ENCODE results near the gene CKAP5. TPM values are rescaled to one million over a fixed set of nuclear protein-coding genes. Genes with fewer than 3 reads are reported as not detected.
A peak's percentile ranks its signal among the peaks of the same experiment; 100 is the strongest.

CKAP5 gene
- total RNA-seq, 1 experiment from 2014 or later, result 572 TPM

DNA sequence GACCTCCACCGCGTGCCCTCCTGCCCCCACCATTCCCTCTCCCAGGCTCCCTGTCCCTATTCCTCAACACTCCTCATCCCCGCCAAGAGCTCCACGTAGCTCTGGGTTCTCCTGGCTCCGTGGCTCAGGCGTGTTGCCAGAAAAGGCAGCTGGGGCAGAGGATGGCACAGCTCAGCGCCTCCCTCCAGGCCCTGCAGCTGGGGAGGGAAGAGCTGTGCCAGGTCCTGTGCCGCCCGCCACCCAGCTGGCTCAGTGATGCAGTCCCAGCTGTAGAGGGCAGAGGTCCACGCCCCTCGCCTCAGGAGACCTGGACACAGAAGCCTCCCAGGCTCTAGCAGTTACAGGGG, 149.9 kb downstream of the CKAP5 start:
- no peaks in the 10 kb centered on the region for H3K9me3 ChIP-seq (ENCODE audit: low read depth, low read length, poor library complexity, severe bottlenecking)
- H3K36me3 ChIP-seq (ENCODE audit: insufficient read depth, low read length, poor library complexity, severe bottlenecking), result peaks cover 26% of the 10 kb centered on the region
- BruUV-seq (replicated peaks), result no TSS peak
- H3K27ac ChIP-seq (ENCODE audit: low read depth, low read length, poor library complexity, severe bottlenecking), result no peak overlapping the region
- H3K27me3 ChIP-seq (replicated peaks; ENCODE audit: insufficient read depth, low read depth, low read length, poor library complexity), result no peaks in the 10 kb centered on the region
- ChIA-PET CTCF (no interaction called here), POLR2A (ENCODE audit: low non-redundant PET) (no interaction called here)
- intact Hi-C loops (cut with micrococcal nuclease; ENCODE audit: unreplicated experiment), result no loop called here
- no peaks in the 10 kb centered on the region for H3K4me1 ChIP-seq (ENCODE audit: insufficient read depth, low read length, poor library complexity, severe bottlenecking)
- no peak for TF ChIP-seq EZH2 (IDR thresholded peaks at IDR 0.05; ENCODE audit: borderline replicate concordance, low read depth, low read length, poor library complexity, severe bottlenecking)
- TF ChIP-seq, protein P1, sequence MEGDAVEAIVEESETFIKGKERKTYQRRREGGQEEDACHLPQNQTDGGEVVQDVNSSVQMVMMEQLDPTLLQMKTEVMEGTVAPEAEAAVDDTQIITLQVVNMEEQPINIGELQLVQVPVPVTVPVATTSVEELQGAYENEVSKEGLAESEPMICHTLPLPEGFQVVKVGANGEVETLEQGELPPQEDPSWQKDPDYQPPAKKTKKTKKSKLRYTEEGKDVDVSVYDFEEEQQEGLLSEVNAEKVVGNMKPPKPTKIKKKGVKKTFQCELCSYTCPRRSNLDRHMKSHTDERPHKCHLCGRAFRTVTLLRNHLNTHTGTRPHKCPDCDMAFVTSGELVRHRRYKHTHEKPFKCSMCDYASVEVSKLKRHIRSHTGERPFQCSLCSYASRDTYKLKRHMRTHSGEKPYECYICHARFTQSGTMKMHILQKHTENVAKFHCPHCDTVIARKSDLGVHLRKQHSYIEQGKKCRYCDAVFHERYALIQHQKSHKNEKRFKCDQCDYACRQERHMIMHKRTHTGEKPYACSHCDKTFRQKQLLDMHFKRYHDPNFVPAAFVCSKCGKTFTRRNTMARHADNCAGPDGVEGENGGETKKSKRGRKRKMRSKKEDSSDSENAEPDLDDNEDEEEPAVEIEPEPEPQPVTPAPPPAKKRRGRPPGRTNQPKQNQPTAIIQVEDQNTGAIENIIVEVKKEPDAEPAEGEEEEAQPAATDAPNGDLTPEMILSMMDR (conservative IDR thresholded peaks at IDR 0.05; ENCODE audit: low read depth, low read length), result no peak
- no peak overlapping the region for H3K4me3 ChIP-seq (ENCODE audit: low read depth, low read length, poor library complexity, severe bottlenecking)
- DNase-seq (ENCODE audit: low spot score), result no peak

DNA sequence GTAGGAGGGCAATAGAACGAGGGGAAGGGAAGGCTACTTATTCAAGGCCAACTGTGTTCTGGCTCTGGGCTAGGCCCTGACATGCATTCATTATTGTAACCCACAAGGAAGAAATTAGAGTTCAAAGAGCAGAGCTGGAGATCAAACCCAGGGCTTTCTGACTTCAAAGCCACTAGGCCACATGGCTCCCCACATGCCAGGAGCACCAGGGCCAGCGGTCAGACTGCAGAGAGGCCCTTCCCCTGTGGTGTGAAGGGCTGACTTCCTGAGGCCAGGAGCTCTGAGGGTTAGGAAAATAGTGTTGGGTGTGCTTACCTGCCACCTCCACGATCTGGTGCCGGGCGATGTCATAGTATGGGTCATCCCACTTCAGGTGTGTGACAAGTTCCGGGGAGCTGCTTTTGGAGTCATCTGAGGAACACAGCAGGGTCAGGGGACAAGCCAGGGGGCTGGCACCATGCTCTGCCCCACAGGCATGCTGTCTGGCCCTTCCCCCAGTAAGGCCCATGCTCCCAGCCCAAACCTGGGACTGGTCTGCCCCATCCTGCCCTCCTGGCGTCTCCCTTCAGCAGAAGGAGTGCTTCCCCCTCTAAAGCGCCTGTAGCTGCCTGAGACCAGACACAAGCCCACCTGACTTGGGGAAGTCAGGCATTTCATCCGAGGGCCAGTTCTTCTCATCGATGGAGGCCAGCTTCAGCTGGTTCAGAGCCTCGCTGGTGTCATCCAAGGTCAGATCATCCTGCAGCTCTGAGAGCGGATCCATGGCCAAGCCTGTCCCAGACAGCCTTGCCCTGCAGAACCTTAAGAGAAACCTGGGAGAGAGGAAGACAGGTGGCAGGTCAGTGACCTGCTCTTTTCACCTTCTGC, 150.5 kb downstream of the CKAP5 start:
- TF ChIP-seq, protein P1 (conservative IDR thresholded peaks at IDR 0.05; ENCODE audit: low read depth, low read length), result no peak
- TF ChIP-seq EZH2 (IDR thresholded peaks at IDR 0.05; ENCODE audit: borderline replicate concordance, low read depth, low read length, poor library complexity, severe bottlenecking), result no peak
- no peaks in the 10 kb centered on the region for H3K27me3 ChIP-seq (replicated peaks; ENCODE audit: insufficient read depth, low read depth, low read length, poor library complexity)
- peaks cover 26% of the 10 kb centered on the region for H3K36me3 ChIP-seq (ENCODE audit: insufficient read depth, low read length, poor library complexity, severe bottlenecking)
- H3K27ac ChIP-seq (ENCODE audit: low read depth, low read length, poor library complexity, severe bottlenecking), result no peak overlapping the region
- no peak overlapping the region for H3K4me3 ChIP-seq (ENCODE audit: low read depth, low read length, poor library complexity, severe bottlenecking)
- no peaks in the 10 kb centered on the region for H3K9me3 ChIP-seq (ENCODE audit: low read depth, low read length, poor library complexity, severe bottlenecking)
- CTCF ChIA-PET, result no interaction called here
- BruUV-seq (replicated peaks), result no TSS peak
- H3K4me1 ChIP-seq (ENCODE audit: insufficient read depth, low read length, poor library complexity, severe bottlenecking), result no peaks in the 10 kb centered on the region
- DNase-seq (ENCODE audit: low spot score), result no peak
- intact Hi-C loops (cut with micrococcal nuclease; ENCODE audit: unreplicated experiment), result no loop called here
- POLR2A ChIA-PET (ENCODE audit: low non-redundant PET), result no interaction called here

DNA sequence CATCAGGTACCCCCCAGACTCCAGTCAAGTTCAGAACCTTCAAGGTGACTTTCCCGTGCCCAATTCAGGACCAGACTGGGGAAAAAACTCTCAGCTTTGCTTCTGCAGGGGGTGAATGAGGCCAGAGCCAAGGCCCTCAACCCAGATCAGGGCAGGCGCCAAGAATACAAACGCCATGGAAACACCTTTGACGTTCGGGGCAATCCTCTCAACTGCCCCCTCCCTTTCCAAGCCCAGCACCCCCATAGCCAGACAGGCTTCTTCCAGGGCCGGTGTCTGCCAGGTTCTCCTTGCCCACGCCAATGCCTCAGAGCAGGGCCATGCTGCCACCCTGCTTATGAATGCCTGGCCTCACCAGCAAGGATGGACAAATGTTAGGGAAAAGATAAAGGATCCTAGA, 151.5 kb downstream of the CKAP5 start:
- peaks cover 26% of the 10 kb centered on the region for H3K36me3 ChIP-seq (ENCODE audit: insufficient read depth, low read length, poor library complexity, severe bottlenecking)
- TF ChIP-seq, protein P1 (conservative IDR thresholded peaks at IDR 0.05; ENCODE audit: low read depth, low read length), result no peak
- no peak for TF ChIP-seq EZH2 (IDR thresholded peaks at IDR 0.05; ENCODE audit: borderline replicate concordance, low read depth, low read length, poor library complexity, severe bottlenecking)
- H3K4me1 ChIP-seq (ENCODE audit: insufficient read depth, low read length, poor library complexity, severe bottlenecking), result no peaks in the 10 kb centered on the region
- H3K9me3 ChIP-seq (ENCODE audit: low read depth, low read length, poor library complexity, severe bottlenecking), result no peaks in the 10 kb centered on the region
- H3K27ac ChIP-seq (ENCODE audit: low read depth, low read length, poor library complexity, severe bottlenecking), result peak overlapping the region; percentile 13
- no peak overlapping the region for H3K4me3 ChIP-seq (ENCODE audit: low read depth, low read length, poor library complexity, severe bottlenecking)
- intact Hi-C loops (cut with micrococcal nuclease; ENCODE audit: unreplicated experiment), result no loop called here
- H3K27me3 ChIP-seq (replicated peaks; ENCODE audit: insufficient read depth, low read depth, low read length, poor library complexity), result no peaks in the 10 kb centered on the region
- no peak for DNase-seq (ENCODE audit: low spot score)
- CTCF ChIA-PET, result interaction anchor here (0.6 kb wide), 2 partner anchors 87 to 859 kb away, joined by 5 to 8 read pairs; no protein-coding TSS in a partner anchor
- POLR2A ChIA-PET (ENCODE audit: low non-redundant PET), result no interaction called here
- BruUV-seq (replicated peaks), result no TSS peak
